ENCODE results near the gene TOP2B. TPM values are rescaled to one million over a fixed set of nuclear protein-coding genes. Genes with fewer than 3 reads are reported as not detected.

The TOP2B gene
- total and polyA plus RNA-seq, 2 experiments from 2014 or later, result 92.0 to 179 TPM

- TF ChIP-seq CTCF (conservative IDR thresholded peaks at IDR 0.05; ENCODE audit: low read depth in 2 of 2) (no peak), POLR2AphosphoS5 (IDR thresholded peaks at IDR 0.05; ENCODE audit: low read depth) (no peak), EZH2 (IDR thresholded peaks at IDR 0.05; ENCODE audit: low read depth, unreplicated experiment) (no peak), JUNB (IDR thresholded peaks at IDR 0.05; ENCODE audit: unreplicated experiment) (no peak), ZNF114 (CRISPR knock-in tag; IDR thresholded peaks at IDR 0.05) (no peak), ZNF462 (CRISPR knock-in tag; IDR thresholded peaks at IDR 0.05) (no peak), ZNF331 (CRISPR knock-in tag; IDR thresholded peaks at IDR 0.05; ENCODE audit: low read depth) (no peak)
Measured at GRCh38 chr3:25662736-25663320, 1.9 kb downstream of the TOP2B start (continued).

Data from GM23338 (cell line).